Breast epithelium (tissue), 3 donors: ENCODE measurements around the gene SRL.

Experiments
- POLR2AphosphoS5 ChIP-seq, 3 donors: sonication (generic); formaldehyde crosslinking; IDR thresholded peaks; one replicate each; pipeline ENCODE4 v1.6.1; 2017; ENCODE audit warnings: antibody characterized with exemption in 3 of 3
- TF ChIP-seq, protein P1 (sequence below), 3 donors: fragments of 450-650 bp; IDR thresholded peaks; one replicate each; pipeline ENCODE4 v1.5.1; 2016 to 2017; ENCODE audit warnings: antibody characterized with exemption in 3 of 3, mild to moderate bottlenecking in 3 of 3, moderate library complexity in 3 of 3

DNA sequence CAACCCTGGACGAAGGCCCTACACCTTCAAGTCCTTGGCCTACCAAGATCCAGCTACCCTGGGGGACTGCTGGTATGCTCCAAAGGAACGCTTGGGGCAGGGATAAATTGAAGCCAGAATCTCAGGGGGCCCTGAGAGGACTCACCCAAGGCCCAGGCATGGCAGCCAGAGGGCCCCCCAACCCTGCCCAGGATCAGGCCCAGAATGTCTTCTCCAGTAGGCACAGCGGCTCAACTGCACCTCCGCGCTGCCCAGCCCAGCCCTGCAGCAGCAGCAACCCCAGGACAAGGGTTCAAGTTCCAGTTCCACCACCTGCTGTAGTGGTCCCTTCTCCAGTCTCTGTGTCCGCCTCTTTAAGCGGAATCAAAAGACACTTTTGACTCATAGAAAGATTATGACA is 28.7 kb upstream of the SRL start:
- TF ChIP-seq, protein P1, sequence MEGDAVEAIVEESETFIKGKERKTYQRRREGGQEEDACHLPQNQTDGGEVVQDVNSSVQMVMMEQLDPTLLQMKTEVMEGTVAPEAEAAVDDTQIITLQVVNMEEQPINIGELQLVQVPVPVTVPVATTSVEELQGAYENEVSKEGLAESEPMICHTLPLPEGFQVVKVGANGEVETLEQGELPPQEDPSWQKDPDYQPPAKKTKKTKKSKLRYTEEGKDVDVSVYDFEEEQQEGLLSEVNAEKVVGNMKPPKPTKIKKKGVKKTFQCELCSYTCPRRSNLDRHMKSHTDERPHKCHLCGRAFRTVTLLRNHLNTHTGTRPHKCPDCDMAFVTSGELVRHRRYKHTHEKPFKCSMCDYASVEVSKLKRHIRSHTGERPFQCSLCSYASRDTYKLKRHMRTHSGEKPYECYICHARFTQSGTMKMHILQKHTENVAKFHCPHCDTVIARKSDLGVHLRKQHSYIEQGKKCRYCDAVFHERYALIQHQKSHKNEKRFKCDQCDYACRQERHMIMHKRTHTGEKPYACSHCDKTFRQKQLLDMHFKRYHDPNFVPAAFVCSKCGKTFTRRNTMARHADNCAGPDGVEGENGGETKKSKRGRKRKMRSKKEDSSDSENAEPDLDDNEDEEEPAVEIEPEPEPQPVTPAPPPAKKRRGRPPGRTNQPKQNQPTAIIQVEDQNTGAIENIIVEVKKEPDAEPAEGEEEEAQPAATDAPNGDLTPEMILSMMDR (IDR thresholded peaks at IDR 0.05): no peak
- TF ChIP-seq POLR2AphosphoS5 (IDR thresholded peaks at IDR 0.05): no peak
